GM23338 (cell line): ENCODE data around the gene RAB11FIP3. TPM values are rescaled to one million over a fixed set of nuclear protein-coding genes. Genes with fewer than 3 reads are reported as not detected.

Experiments used
- ATAC-seq: fragments of 200-7000 bp; cut with Tn5 transposase; 3 replicates; pipeline ENCODE4 v1.9.1; 2020
- DNase-seq: peaks from one replicate; pipeline ENCODE4 v3.0.0-alpha.2; 2015; ENCODE audit warnings: low spot score
- H2AFZ ChIP-seq: fragments of 200-600 bp; sonication (generic); 2 replicates; pipeline ENCODE4 v1.8.0; 2016; ENCODE audit warnings: antibody characterized with exemption, mild to moderate bottlenecking, moderate library complexity
- H3F3A ChIP-seq: fragments of 200-600 bp; sonication (generic); replicated peaks from 2 replicates; pipeline ENCODE4 v1.8.0; 2017; ENCODE audit warnings: antibody characterized with exemption, mixed run types, low read depth
- H3K27ac ChIP-seq: fragments of 200-600 bp; sonication (generic); 2 replicates; pipeline ENCODE4 v1.6.1; 2016; ENCODE audit warnings: low read depth
- H3K27me3 ChIP-seq: fragments of 200-600 bp; sonication (generic); 2 replicates; pipeline ENCODE4 v1.8.0; 2016; ENCODE audit warnings: mild to moderate bottlenecking, mixed run types, moderate library complexity; ENCODE audit not compliant: insufficient read depth
- H3K36me3 ChIP-seq: fragments of 200-600 bp; sonication (generic); 2 replicates; pipeline ENCODE4 v1.8.0; 2016; ENCODE audit warnings: mild to moderate bottlenecking; ENCODE audit not compliant: insufficient read depth
- H3K4me1 ChIP-seq: fragments of 200-600 bp; sonication (generic); 2 replicates; pipeline ENCODE4 v1.8.0; 2016; ENCODE audit warnings: mild to moderate bottlenecking, moderate library complexity; ENCODE audit not compliant: insufficient read depth
- H3K4me2 ChIP-seq: fragments of 200-600 bp; sonication (generic); 2 replicates; pipeline ENCODE4 v1.7.1; 2017; ENCODE audit warnings: mixed run types
- H3K4me3 ChIP-seq: fragments of 200-600 bp; sonication (generic); 2 replicates; pipeline ENCODE4 v1.6.1; 2016; ENCODE audit warnings: mixed run types
- H3K79me2 ChIP-seq: fragments of 200-600 bp; sonication (generic); replicated peaks from 2 replicates; pipeline ENCODE4 v1.8.0; 2017; ENCODE audit warnings: mild to moderate bottlenecking; ENCODE audit not compliant: insufficient read depth
- H3K9me2 ChIP-seq: fragments of 200-600 bp; sonication (generic); 2 replicates; pipeline ENCODE4 v1.8.0; 2017; ENCODE audit not compliant: insufficient read depth
- H4K20me1 ChIP-seq: fragments of 200-600 bp; sonication (generic); replicated peaks from 2 replicates; pipeline ENCODE4 v1.8.0; 2017; ENCODE audit warnings: mild to moderate bottlenecking; ENCODE audit not compliant: insufficient read depth
- H3K27ac Mint-ChIP-seq: 2 replicates; pipeline ENCODE4 v1.8.0; 2020; ENCODE audit warnings: inconsistent platforms, mild to moderate bottlenecking, moderate library complexity, mixed read lengths
- H3K27me3 Mint-ChIP-seq: 3 replicates; pipeline ENCODE4 v1.8.0; 2022; ENCODE audit warnings: low read depth, mild to moderate bottlenecking, moderate library complexity, mixed read lengths, inconsistent platforms; ENCODE audit not compliant: insufficient read depth, poor library complexity
- H3K36me3 Mint-ChIP-seq: 3 replicates; pipeline ENCODE4 v1.8.0; 2021; ENCODE audit warnings: low read depth, mild to moderate bottlenecking, inconsistent platforms, moderate library complexity, mixed read lengths
- H3K4me1 Mint-ChIP-seq: 3 replicates; pipeline ENCODE4 v1.8.0; 2020; ENCODE audit warnings: mild to moderate bottlenecking, inconsistent platforms, mixed read lengths
- H3K4me3 Mint-ChIP-seq: 3 replicates; pipeline ENCODE4 v1.8.0; 2021; ENCODE audit warnings: moderate library complexity, mild to moderate bottlenecking, inconsistent platforms, mixed read lengths
- H3K9me3 Mint-ChIP-seq: 3 replicates; pipeline ENCODE4 v1.8.0; 2020; ENCODE audit warnings: moderate library complexity, mild to moderate bottlenecking, inconsistent platforms, mixed read lengths
- CREB1 ChIP-seq: fragments of 250-450 bp; sonication (Bioruptor Pico); IDR thresholded peaks from 2 replicates; pipeline ENCODE4 v1.5.0; 2020; ENCODE audit warnings: low read depth, mild to moderate bottlenecking, moderate library complexity
- CTCF ChIP-seq, 2 experiments: fragments of 200-600 bp in 1 of 2; sonication (generic) in 1 of 2; conservative IDR thresholded peaks; 2 replicates each; pipeline versions ENCODE4 v1.5.1 to v1.6.1; 2016 to 2017; ENCODE audit warnings: antibody characterized with exemption in 2 of 2, low read depth in 2 of 2, mild to moderate bottlenecking in 2 of 2, moderate library complexity in 1 of 2
- ETS1 ChIP-seq: IDR thresholded peaks from 2 replicates; pipeline ENCODE4 v1.6.1; 2016; ENCODE audit warnings: antibody characterized with exemption
- EZH2 ChIP-seq: fragments of 200-600 bp; sonication (generic); IDR thresholded peaks from one replicate; pipeline ENCODE4 v1.8.0; 2017; ENCODE audit warnings: antibody characterized with exemption, mild to moderate bottlenecking, low read depth; ENCODE audit not compliant: unreplicated experiment
- EZH2phosphoT487 ChIP-seq: fragments of 200-600 bp; sonication (generic); IDR thresholded peaks from one replicate; pipeline ENCODE4 v1.8.1; 2018; ENCODE audit warnings: antibody characterized with exemption; ENCODE audit not compliant: unreplicated experiment
- JUNB ChIP-seq: IDR thresholded peaks from one replicate; pipeline ENCODE4 v1.6.1; 2016; ENCODE audit warnings: antibody characterized with exemption; ENCODE audit not compliant: unreplicated experiment
- NANOG ChIP-seq: IDR thresholded peaks from 2 replicates; pipeline ENCODE4 v1.6.1; 2016; ENCODE audit warnings: antibody characterized with exemption, borderline replicate concordance
- POLR2AphosphoS5 ChIP-seq: IDR thresholded peaks from 2 replicates; pipeline ENCODE4 v1.6.1; 2016; ENCODE audit warnings: antibody characterized with exemption, low read depth
- REST ChIP-seq: IDR thresholded peaks from one replicate; pipeline ENCODE4 v1.6.1; 2018; ENCODE audit warnings: antibody characterized with exemption; ENCODE audit not compliant: unreplicated experiment
- STAT1 ChIP-seq: IDR thresholded peaks from one replicate; pipeline ENCODE4 v1.6.1; 2016; ENCODE audit warnings: antibody characterized with exemption; ENCODE audit not compliant: unreplicated experiment
- ZNF114 ChIP-seq: fragments of 250-450 bp; sonication (Bioruptor Pico); IDR thresholded peaks from 2 replicates; pipeline ENCODE4 v1.5.0; 2020; ENCODE audit warnings: mild to moderate bottlenecking, moderate library complexity
- ZNF331 ChIP-seq: fragments of 250-450 bp; sonication (Bioruptor Pico); IDR thresholded peaks from 2 replicates; pipeline ENCODE4 v1.5.0; 2020; ENCODE audit warnings: low read depth, mild to moderate bottlenecking, moderate library complexity
- ZNF462 ChIP-seq: fragments of 250-450 bp; sonication (Bioruptor Pico); IDR thresholded peaks from 2 replicates; pipeline ENCODE4 v1.5.0; 2020; ENCODE audit warnings: mild to moderate bottlenecking, moderate library complexity
- polyA plus RNA-seq: library from polyadenylated mRNA; unstranded; fragments of >200 nt; fragmentation: Nextera tagmentation; extraction: Ambion mirVana; gene quantifications from 2 replicates; pipeline ENCODE4 v1.2.1, GENCODE V29; 2016
- total RNA-seq: library from RNA; depleted of rRNA; stranded (reverse); fragments of >200 nt; shearing (Covaris generic); gene quantifications from 2 replicates; pipeline ENCODE4 v1.2.3, GENCODE V29; 2014

RAB11FIP3 gene
- total and polyA plus RNA-seq, 2 experiments from 2014 or later: 3.2 to 29.2 TPM

- Histone ChIP-seq H3K79me2 (no peaks in the 10 kb centered on the region), H3K27me3 (peaks cover 34% of the 10 kb centered on the region), H3K4me1 (peaks cover 11% of the 10 kb centered on the region; the same call in 1 of the 2 replicates), H3K36me3 (no peaks in the 10 kb centered on the region), H3K27ac (no peak overlapping the region), H3F3A (0 out of 2 replicates have a peak, but pooled peaks cover 2% of the 10 kb centered on the region), H4K20me1 (no peaks in the 10 kb centered on the region), H3K9me2 (no peaks in the 10 kb centered on the region), H2AFZ (no peak overlapping the region), H3K4me3 (no peak overlapping the region), H3K4me2 (no peak overlapping the region)
- H3K27me3 Mint-ChIP-seq: peaks cover 12% of the 10 kb centered on the region
- no peaks in the 10 kb centered on the region for H3K36me3 Mint-ChIP-seq
- TF ChIP-seq EZH2 (no peak), POLR2AphosphoS5 (no peak), EZH2phosphoT487 (no peak), ZNF331 (no peak), ZNF114 (CRISPR knock-in tag) (no peak), NANOG (no peak), REST (no peak), CREB1 (CRISPR knock-in tag) (no peak), CTCF (conservative IDR thresholded peaks at IDR 0.05; ENCODE audit: low read depth in 2 of 2) (no peak), ZNF462 (no peak), STAT1 (no peak), JUNB (no peak), ETS1 (no peak)
- H3K4me1 Mint-ChIP-seq: no peaks in the 10 kb centered on the region
- ATAC-seq: no peak
- H3K27ac Mint-ChIP-seq: no peak overlapping the region
- H3K4me3 Mint-ChIP-seq: no peak overlapping the region
- no peak for DNase-seq
- no peaks in the 10 kb centered on the region for H3K9me3 Mint-ChIP-seq
Observed at GRCh38 chr16:563072-563644, 137.7 kb downstream of the RAB11FIP3 start.
